ENCODE data around the gene TICRR. TPM values are rescaled to one million over a fixed set of nuclear protein-coding genes. Genes with fewer than 3 reads are reported as not detected.
"Not testable (repeated sequence)": the region's sequence is repeated elsewhere in the genome, so short reads cannot be mapped to it uniquely, and the experiment has no call there.

TICRR gene
- total RNA-seq = 0.37 TPM

- DNase-seq (ENCODE audit: low spot score) = peak; percentile 98
These were observed at the start of gene TICRR for GRCh38 chr15:89575146-89575655. TICRR (plus strand) TSS chr15:89575469; CDS start chr15:89575587, 118 bp downstream.

GRCh38 chr15:89526181-89526580 lies 49.1 kb upstream of the TICRR start:
- DNase-seq (ENCODE audit: low spot score) = no peak

- DNase-seq (ENCODE audit: low spot score) = no peak
These were observed 48.4 kb upstream of the TICRR start for GRCh38 chr15:89526601-89527441.

- DNase-seq (ENCODE audit: low spot score) = no peak
These were observed 46.4 kb upstream of the TICRR start for GRCh38 chr15:89528757-89529352.

GRCh38 chr15:89530976-89531375 lies 44.3 kb upstream of the TICRR start:
- no peak for DNase-seq (ENCODE audit: low spot score)

- DNase-seq (ENCODE audit: low spot score) = no peak
These were observed 43.3 kb upstream of the TICRR start for GRCh38 chr15:89531796-89532537.

- DNase-seq (ENCODE audit: low spot score) = no peak
These were observed 41.3 kb upstream of the TICRR start for GRCh38 chr15:89533861-89534544.

- no peak for DNase-seq (ENCODE audit: low spot score)
These were observed 36.2 kb upstream of the TICRR start for GRCh38 chr15:89539027-89539426.

GRCh38 chr15:89542369-89542768 lies 32.9 kb upstream of the TICRR start:
- no peak for DNase-seq (ENCODE audit: low spot score)

- DNase-seq (ENCODE audit: low spot score) = no peak
These were observed 31.9 kb upstream of the TICRR start for GRCh38 chr15:89543389-89543788.

- DNase-seq (ENCODE audit: low spot score) = not testable (repeated sequence)
These were observed 26.1 kb upstream of the TICRR start for GRCh38 chr15:89549138-89549537.

GRCh38 chr15:89550427-89550826 lies 24.8 kb upstream of the TICRR start:
- no peak for DNase-seq (ENCODE audit: low spot score)

GRCh38 chr15:89551550-89551949 lies 23.7 kb upstream of the TICRR start:
- no peak for DNase-seq (ENCODE audit: low spot score)

- DNase-seq (ENCODE audit: low spot score) = no peak
These were observed 21.6 kb upstream of the TICRR start for GRCh38 chr15:89553632-89554031.

GRCh38 chr15:89554247-89554646 lies 21.0 kb upstream of the TICRR start:
- no peak for DNase-seq (ENCODE audit: low spot score)

- no peak for DNase-seq (ENCODE audit: low spot score)
These were observed 19.5 kb upstream of the TICRR start for GRCh38 chr15:89555768-89556167.

- peak; percentile 53 for DNase-seq (ENCODE audit: low spot score)
These were observed 18.6 kb upstream of the TICRR start for GRCh38 chr15:89556413-89557262.

- DNase-seq (ENCODE audit: low spot score) = no peak
These were observed 15.5 kb upstream of the TICRR start for GRCh38 chr15:89559769-89560264.

GRCh38 chr15:89566181-89566580 lies 9.1 kb upstream of the TICRR start:
- DNase-seq (ENCODE audit: low spot score) = no peak

GRCh38 chr15:89566621-89567294 lies 8.5 kb upstream of the TICRR start:
- no peak for DNase-seq (ENCODE audit: low spot score)

Measured in mucosa of gallbladder (tissue), 1 donor.